Measurements from ENCODE around the gene CIDEA.
A peak's percentile ranks its signal among the peaks of the same experiment; 100 is the strongest.

The CIDEA gene

DNA sequence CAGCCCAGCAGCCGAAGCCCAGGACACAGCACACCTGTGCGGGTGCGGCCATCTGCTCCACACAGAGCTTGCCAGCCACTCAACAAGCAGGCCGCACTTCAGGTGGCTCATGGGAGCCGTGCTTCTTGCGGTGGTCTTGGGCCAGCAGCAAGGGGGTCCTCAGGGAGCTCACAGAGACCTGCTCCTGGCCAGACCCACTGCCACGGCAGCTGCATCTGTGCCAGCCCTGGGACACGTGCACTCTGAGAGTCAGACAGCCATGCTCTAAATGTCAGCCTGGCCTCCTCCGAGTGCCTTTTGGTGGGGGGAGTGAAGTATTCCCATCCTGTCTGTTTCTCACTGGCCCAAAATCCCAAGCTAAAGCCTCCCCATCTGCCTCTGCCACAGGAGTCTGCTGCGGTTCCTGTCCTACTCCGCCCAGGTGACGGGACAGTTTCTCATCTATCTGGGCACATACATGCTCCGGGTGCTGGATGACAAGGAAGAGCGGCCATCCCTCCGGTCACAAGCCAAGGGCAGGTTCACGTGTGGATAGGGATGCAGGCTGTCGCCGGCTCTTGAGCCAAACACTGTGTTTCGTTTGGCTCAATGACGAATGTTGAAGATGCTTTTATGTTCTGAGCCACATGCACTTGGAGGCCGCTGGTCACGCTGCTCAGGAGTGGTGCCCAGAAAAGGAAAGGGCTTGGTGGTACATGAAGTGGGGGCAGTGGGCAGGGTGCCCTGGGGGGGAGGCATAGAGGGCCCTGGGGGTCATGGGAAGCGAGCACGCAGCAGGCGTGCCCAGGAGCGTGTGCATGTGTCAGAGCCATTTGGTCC, 22.8 kb downstream of the CIDEA start:
- no peak for DNase-seq

DNA sequence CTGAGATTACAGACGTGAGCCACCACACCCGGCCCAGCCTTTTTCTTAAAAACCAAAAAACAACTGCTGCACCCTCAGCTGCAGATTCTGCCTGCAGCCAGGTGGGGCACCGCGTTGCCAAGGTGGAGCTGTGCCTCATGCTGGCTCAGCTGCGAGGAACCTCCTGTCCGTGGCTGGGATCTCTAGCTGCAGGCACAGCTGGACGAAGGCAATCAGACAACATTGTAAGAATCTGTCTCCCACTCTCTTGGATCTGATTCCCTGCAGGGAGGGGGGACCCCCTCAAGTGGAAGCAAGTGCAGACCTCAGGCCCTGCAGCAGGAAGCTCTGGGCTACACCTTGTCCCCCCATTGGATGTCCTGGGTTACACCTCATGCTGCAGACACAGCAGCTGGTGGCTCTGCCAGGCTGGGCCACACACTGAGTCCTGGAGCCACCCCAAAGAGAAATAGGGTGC, 24.1 kb downstream of the CIDEA start:
- no peak for DNase-seq

DNA sequence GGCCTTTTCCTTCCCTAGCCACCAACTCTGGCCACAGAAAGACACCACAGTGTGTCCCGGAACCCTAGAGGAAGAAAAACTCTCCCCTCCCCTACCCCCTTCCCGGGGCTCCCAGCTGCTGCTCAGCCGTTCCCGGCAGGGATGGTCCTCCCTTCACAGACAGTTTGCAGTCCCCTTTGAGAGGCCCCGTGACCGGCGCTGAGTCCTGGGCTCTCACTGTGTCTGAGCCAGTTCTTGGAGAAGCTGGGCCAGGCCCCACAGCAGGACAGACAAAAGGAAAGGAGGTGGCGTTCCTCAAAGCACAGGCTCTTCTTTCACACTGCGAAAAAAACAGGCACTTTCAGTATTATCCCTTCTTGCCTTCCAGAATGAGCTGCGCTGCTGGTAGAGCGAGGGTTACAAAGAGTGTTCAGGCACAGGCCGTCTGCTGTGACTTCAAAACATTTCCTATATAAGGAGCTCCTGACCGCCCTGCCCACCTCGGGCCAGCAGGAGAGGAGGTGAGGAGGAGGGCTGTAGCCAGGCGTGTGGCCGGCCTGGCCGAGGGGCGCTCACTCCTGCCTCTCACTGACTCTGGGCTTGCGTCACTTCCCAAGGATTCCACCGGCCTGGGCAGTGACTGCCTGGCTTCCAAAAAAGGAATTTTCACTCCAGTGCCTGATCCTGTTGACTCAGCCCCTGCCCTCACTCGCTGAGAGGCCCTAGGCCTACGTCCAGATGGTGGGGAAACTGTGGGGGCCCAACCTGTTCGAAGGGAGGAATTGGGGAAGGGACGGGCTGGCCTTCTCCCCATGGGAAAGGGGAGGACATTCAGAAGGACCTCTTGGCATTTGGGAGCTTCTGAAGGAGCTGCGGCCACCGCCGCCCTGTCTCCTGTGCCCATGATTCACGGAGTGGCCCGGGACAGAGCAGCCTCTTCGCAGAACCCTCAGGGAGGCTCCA, 24.9 kb downstream of the CIDEA start:
- peak; percentile 84 for DNase-seq

DNA sequence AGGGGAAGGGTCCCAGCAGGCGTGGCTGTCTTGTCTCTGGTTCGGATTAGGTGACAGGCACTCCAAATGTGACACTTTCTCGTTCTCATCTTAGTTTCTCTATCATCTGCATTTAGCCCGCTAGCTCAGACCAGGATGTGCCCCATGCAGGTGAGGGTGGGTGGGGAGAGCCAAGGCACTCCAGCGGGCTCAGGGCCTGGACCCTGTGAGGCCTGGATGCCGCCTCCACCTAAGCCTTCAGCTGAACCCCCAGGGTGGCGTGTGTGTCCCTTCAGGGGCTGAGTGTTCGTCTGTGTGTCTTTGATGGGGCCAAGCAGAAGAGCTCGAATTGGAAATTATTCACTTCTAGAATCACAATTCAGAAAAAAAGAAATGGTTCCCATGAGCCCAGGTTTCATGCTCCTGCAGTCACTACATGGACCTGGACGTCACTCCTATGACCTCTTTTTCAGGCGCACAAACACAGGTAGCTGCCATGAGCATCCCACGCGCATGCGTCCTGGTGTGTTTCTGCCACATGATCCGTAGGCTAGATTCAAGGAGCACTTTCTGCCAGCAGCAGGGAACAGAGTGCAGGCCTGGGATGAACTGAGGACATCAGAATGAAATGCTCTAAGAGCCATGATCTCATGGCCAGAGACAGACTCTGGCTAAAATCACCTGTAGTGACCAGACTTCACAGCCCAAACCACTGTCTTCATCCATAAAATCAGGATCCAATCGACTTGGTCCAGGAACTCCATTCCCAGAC, 25.8 kb downstream of the CIDEA start:
- DNase-seq = no peak

DNA sequence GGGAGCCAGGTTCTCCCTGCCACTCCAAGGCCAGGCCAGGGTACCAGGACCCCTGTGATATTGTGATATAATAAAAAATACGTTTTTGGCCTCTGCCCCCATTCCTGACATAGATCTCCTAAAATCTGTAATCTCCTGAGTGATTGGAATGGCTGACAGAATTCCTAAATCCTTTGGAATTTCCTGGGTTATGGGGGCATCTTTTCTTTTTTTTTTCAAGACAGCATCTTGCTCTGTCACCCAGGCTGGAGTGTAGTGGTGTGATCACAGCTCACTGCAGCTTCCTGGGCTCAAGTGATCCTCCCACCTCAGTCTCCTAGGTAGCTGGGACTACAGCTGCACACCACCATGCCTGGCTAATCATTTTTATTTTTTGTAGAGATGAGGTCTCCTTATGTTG, 27.7 kb downstream of the CIDEA start:
- DNase-seq = no peak

DNA sequence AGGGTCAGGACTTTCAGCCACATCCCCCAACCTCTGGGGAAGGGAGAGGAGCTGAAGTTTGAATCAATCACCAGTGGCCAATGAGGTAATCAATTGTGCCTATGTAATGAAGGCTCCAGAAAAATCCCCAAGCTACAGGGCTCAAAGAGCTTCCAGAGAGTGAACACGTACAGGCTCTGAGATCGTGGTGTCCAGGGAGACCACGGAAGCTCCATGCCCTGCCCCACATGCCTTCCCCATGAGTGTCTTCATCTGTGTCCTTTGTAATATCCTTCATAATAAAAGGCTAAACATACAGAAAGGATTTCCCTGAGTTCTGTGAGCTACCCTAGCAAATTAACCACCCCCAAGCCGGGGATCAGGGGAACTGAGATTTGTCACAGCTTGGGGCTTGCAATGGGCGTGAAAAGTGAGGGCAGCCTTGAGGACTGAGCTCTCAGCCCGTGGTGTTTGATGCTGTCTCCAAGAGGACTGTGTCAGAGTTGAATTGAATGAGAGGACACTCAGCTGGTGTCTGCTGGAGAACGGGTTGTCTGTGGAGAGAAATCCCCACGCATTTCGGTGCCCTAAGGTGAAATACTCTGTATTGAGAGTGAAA, 28.4 kb downstream of the CIDEA start:
- no peak for DNase-seq

DNA sequence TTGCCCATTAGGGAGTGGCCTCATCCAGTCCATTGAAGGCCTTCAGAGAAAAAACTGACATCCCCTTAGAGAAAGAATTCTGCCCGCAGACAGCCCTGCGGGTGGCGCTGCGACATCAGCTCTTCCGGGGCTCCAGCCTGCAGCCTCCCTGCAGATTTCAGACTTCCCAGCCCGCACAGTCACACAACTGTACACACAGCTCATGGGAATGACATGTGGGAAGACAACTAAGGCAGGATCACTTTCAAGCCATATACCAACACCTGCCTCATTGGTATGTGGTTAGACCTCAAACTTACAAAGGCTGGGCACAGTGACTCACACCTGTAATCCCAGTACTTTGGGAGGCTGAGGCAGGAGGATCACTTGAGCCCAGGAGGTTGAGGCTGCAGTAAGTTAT, 29.1 kb downstream of the CIDEA start:
- DNase-seq = no peak

DNA sequence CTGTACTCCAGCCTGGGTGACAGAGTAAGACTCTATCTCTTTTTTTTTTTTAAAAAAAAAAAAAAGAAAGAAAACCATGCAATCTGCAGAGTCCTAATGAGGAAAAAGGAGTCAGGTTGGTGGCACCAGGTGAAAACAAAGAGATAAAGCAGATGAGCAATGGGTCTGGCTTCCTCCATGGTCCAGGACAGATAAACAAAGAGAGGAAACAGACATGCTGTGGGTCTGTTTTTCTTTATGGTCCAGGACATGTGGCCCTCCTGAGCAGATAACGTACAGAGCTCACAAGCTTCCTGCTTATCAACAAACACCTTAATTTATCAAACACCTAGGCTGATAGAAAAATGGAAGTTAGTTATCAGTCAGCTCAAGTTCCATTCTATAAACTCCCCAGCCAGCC, 29.5 kb downstream of the CIDEA start:
- no peak for DNase-seq

DNA sequence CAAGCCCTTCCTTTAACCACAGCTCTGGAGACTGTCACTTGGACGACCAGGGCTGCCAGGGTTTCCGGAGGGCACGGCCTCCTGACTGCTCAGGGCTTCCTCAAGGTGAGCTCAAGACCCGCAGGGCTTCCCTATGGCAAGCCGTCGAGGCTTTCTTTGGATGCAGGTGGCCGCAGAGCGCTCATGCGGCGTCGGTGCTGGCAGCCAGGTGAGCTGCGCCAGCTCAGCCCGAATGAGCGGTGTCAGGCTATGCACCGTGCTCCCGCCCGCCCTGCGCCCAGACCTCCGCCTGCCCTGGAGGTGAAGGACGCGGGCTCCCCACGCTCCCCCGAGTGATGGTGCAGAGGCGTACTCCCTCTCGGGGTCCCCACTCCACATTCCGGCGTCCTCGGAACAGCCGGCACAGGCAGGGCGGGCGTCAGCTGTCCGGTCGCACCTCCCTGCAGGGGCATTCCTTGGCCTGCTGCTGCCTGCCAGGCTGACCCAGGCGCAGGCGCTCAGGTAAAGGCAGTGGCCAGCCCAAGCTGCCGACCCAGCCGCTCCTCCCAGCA, 33.0 kb downstream of the CIDEA start:
- no peak for DNase-seq

DNA sequence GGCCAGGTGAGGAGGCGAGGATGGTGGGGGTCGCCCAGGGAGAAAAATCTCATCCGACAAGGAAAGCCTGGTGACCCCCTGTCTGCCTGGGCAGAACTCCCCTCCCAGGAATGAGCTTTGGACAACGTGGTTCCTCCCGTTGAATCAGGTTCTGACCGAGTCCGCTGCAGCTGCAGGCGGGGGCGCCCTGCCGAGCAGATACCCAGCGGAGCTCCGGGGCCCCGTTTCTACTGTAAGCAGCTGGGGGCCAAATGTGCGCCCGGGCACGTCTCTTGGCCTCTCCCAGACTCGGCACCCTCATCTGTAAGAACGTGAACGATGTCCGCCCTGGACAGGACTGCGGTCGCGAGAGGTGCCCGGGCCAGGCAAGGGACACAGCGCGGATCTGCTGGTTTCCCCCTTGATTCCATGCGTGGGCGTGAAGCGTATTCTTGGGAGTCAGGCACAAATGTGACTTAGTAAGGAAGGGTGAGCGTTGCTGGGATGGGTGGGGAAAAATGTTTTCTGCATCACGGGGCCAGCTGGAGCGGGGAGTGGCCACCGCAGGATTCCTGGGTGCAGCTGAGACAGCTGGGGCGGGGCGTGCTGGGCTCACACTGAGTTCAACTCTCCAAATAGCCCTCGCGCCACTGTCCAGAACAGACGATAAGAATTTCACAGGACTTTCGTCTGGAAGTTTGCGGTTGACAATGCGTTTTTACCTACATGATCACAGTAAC, 33.7 kb downstream of the CIDEA start:
- DNase-seq = peak; percentile 71

DNA sequence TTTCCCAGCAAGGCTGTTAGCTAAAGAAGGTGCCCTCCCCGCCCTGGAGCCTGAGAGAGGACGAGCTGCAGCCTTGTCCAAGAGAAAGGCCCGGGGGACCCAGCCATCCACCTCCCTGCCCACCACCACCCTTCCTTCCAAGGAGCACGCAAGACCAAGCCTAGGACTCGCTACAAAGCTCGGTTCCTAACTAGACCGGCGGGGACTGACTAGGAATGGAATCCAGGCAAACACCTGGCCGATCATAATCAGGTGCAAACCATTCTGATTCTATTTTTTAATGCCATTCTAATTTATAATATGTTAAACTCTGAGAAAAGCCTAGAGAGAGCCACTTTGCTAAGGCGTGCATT, 34.2 kb downstream of the CIDEA start:
- DNase-seq = no peak

DNA sequence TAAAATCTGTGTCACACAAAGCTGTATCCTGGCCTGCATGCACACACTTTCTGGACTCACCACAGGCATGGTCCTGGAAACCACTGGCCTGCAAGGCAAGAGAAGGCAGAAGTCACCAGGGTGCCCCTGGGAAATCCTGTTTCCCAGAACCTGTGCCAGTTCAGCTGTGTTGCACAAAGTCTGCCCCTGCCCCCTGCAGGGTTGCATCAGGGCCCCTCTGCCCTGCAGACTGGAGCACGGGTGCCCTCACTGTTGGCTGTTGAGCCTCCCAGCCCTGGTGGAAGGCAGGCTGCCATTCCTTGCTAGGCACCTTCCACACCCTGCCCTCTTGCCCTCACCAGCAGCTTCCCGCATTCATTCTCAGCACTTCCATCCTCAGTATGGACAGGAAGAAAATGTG, 35.9 kb downstream of the CIDEA start:
- DNase-seq = no peak

DNA sequence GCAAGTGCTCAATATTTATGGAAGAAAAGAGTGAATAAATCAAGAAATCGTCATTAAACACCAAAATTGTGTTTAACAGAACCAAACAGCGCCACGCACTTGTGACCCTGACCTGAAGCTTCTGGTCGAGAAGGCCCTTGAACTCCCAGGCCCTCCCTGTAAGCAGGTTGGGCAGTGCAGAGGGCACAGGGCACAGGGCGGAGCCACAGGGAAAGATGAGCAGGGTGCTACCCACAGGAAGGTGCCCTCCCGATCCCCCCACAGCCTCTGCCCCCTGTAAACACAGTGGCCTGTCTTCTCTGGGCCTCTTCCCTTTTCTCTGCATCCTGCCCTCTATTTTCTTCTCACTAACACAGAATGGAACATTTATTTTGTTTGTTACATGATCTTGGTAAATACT, 37.0 kb downstream of the CIDEA start:
- DNase-seq = no peak

DNA sequence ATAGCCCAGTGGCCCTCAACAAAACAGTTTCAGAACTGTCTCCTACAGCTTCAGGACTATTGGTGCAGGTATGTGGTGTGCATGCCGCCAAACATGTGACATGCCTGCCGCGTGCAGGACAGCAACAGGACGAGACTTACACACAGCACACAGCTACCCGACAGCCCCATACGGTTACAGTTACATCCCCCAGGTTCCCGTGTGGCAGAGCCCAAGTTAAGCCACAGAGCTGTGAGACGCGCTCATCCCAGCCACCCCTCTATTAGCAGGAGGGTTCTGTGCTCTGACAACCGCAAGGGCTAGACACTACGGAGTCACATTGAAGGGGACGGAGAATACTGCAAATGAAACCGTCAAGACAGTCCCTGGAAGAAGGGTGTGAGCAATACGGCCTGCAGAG, 37.5 kb downstream of the CIDEA start:
- DNase-seq = no peak

DNA sequence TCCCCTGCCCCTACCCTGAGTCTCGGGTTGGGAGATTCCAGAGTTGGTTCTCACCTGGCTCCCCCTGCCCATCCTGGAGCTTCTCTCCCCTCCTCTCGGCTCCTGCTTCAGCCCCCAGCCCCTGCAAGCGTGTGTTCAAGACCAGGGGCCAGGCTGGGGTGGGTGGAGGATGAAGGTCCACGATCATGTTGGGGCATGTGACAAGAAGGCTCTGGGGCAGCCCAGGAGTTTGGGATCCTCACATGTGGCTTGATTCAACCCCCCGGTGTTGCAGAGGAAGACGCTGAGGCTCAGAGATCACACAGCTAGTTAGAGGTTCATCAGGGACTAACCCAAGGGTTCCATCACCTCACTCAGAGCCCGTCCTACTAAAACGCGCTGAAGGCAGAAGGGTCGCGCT, 39.7 kb downstream of the CIDEA start:
- no peak for DNase-seq

DNA sequence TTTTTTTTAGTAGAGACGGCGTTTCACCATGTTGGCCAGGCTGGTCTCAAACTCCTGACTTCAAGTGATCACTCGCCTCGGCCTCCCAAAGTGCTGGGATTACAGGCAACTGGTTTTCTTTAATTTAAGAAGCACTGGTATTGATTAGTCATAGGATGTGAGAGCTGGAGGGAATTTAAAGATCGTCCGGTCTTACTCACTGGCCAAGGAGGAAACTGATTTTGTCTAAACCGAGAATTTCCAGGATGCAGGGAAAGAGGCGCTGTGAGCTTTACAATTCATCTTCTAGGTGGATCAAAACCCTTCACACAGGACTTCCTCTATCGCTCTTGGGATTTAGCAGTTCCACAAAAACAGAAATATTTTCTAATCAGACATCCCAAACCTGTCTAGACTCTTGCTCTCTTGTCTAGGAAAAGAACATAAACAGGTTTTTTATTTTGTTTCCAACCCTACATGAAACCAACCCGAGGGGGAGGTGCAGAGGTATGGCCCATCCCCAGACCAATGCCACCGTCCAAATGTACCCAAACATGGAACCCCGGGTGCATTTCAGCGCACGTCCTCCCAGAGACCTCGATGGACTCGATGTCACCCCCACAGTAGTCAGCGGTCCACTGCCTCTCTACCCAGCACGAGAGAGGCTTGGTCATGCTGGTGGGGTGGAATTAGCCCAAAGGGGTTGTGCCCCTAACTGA, 41.4 kb downstream of the CIDEA start:
- no peak for DNase-seq

DNA sequence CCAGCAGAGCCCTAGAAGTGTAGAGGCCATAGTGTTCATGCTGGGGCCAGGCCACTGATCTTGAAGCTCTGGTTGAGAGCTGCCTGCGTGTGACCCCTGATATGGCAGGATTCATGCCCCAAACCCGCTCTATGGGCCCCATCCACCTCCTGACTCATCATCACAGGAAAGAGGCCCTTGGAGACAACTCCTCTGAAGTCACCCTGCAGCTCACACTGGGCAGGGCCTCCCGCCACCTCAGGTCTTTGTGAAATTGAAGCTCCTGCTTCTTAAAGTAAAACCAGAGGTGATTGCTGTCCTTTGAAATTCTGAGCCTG, 41.9 kb downstream of the CIDEA start:
- DNase-seq = no peak

DNA sequence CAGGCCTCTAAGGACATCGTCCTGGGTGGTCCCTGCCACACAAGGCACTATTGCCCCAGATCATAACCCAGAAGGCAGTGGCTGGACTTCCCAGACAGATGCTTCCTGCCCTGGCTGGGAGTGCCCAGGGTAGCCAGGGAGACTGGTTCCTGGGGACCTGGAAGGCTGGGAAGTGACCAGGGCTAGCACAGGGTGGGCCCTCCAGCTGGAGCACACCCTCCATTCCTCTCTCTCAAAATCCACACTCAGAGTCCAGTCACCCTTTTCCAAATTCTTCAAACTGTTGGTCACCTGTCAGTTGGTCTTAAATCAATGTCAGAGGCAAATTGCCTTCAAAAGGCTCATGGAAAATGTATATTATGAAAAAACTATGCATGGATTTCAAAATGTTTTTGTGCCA, 42.3 kb downstream of the CIDEA start:
- no peak for DNase-seq

DNA sequence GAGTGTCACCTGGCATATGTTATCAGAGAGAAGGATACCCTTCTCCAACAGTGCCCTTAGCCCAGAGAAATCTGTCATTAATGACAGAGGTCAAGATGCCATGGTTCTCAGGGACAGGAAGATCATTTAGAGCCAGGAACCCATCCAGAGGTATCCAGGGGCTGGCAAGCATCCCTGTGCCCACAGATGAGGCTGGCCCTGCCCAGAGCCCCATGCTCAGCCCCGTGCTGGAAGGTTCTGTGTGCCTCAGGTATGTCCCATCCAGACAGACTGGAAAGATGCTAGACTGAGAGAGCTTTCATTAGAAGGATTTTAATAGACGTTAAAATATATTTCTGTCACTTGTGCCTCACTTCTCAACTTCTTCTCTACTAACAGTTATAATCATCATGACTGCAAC, 45.7 kb downstream of the CIDEA start:
- DNase-seq = no peak

DNA sequence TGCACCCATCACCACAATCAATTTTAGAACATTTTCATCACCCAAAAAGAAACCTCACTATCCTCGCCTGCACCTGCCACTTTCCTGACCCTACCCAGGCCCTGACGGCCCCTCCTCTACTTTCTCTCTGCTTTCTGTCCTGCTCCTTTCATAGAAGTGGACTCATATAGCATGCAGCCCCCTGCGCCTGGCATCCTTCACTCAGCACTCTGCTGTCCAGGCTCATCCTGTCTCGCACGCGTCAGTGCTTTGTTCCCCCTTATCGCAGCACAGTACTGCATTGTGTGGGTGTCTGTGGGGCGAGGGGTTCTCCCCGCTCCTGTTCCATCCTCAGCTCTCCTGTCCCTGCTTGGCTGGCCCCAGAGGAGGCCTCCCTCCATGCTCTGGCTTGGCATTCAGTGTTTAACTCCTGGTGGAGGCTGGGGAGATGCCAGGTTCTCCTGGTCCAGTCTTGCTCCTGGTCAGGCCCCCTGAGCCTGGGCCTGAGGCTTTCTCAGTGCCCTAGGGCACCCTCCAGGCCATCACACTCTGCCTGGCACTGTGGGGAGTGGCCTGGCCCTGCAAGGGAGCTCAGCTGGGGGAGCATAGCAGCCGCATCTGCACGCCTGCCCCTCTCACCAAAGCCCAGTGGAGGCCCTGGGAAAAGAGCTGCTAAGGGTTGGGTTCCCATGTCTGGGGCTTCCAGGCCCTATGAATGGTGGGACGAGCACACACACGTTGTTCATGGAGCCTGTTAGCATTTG, 47.3 kb downstream of the CIDEA start:
- DNase-seq = no peak
